Nephron (organoid): ENCODE data around the gene LCAT.

Experiments used
- H3K27ac Mint-ChIP-seq, 3 experiments: 2 replicates each; pipeline ENCODE4 v1.8.0; 2020; ENCODE audit warnings: mixed read lengths in 3 of 3, mild to moderate bottlenecking in 2 of 3, moderate library complexity in 1 of 3
- H3K27me3 Mint-ChIP-seq: 2 replicates; pipeline ENCODE4 v1.8.0; 2021; ENCODE audit warnings: low read depth, mild to moderate bottlenecking, moderate library complexity, mixed read lengths
- H3K36me3 Mint-ChIP-seq: 2 replicates; pipeline ENCODE4 v1.8.0; 2020; ENCODE audit warnings: low read depth, mixed read lengths
- H3K4me1 Mint-ChIP-seq: 2 replicates; pipeline ENCODE4 v1.8.0; 2020; ENCODE audit warnings: mixed read lengths
- H3K4me3 Mint-ChIP-seq, 3 experiments: 2 replicates each; pipeline ENCODE4 v1.8.0; 2020; ENCODE audit warnings: mild to moderate bottlenecking in 3 of 3, mixed read lengths in 3 of 3, moderate library complexity in 2 of 3
- H3K9me3 Mint-ChIP-seq: 2 replicates; pipeline ENCODE4 v1.8.0; 2020; ENCODE audit warnings: mixed read lengths
- TF ChIP-seq, protein P1 (sequence below), 3 experiments: fragments of 200-600 bp; sonication (generic); IDR thresholded peaks; one replicate each; pipeline ENCODE4 v1.5.0; 2021; ENCODE audit warnings: antibody characterized with exemption in 3 of 3; ENCODE audit not compliant: unreplicated experiment in 3 of 3

Gene LCAT

GRCh38 chr16:67969254-67970039 lies 25.5 kb upstream of the LCAT start:
- Mint-ChIP-seq H3K9me3 (no peaks in the 10 kb centered on the region), H3K27ac (peak overlapping the region; percentile 57 to 84 (median 75)), H3K4me1 (peaks cover 35% of the 10 kb centered on the region), H3K27me3 (peaks cover 7% of the 10 kb centered on the region), H3K36me3 (peaks cover 3% of the 10 kb centered on the region), H3K4me3 (peak overlapping the region; percentile 92 to 95 (median 92))
- TF ChIP-seq, protein P1, sequence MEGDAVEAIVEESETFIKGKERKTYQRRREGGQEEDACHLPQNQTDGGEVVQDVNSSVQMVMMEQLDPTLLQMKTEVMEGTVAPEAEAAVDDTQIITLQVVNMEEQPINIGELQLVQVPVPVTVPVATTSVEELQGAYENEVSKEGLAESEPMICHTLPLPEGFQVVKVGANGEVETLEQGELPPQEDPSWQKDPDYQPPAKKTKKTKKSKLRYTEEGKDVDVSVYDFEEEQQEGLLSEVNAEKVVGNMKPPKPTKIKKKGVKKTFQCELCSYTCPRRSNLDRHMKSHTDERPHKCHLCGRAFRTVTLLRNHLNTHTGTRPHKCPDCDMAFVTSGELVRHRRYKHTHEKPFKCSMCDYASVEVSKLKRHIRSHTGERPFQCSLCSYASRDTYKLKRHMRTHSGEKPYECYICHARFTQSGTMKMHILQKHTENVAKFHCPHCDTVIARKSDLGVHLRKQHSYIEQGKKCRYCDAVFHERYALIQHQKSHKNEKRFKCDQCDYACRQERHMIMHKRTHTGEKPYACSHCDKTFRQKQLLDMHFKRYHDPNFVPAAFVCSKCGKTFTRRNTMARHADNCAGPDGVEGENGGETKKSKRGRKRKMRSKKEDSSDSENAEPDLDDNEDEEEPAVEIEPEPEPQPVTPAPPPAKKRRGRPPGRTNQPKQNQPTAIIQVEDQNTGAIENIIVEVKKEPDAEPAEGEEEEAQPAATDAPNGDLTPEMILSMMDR (IDR thresholded peaks at IDR 0.05; ENCODE audit: unreplicated experiment in 3 of 3), result no peak

- no peaks in the 10 kb centered on the region for H3K9me3 Mint-ChIP-seq
- peaks cover 6% of the 10 kb centered on the region for H3K27me3 Mint-ChIP-seq
- TF ChIP-seq, protein P1 (IDR thresholded peaks at IDR 0.05; ENCODE audit: unreplicated experiment in 3 of 3), result no peak
- H3K27ac Mint-ChIP-seq, result peak within 1 kb of the TSS; percentile 57 to 87 (median 86)
- peaks cover 3% of the 10 kb centered on the region for H3K36me3 Mint-ChIP-seq
- peak within 1 kb of the TSS; percentile 92 to 95 (median 92) for H3K4me3 Mint-ChIP-seq
- peaks cover 39% of the 10 kb centered on the region for H3K4me1 Mint-ChIP-seq
Observed at GRCh38 chr16:67968400-67969253, 24.7 kb upstream of the LCAT start, which contains the start of gene SLC12A4. Gene SLC12A4 (minus strand): TSS chr16:67968637. CDS start chr16:67968553, 84 bp downstream.

- Mint-ChIP-seq H3K27ac (peak overlapping the region; percentile 45 to 87 (median 86)), H3K27me3 (peaks cover 6% of the 10 kb centered on the region), H3K9me3 (no peaks in the 10 kb centered on the region), H3K36me3 (peaks cover 5% of the 10 kb centered on the region), H3K4me3 (peak overlapping the region; percentile 92 to 95 (median 92)), H3K4me1 (peaks cover 41% of the 10 kb centered on the region)
- TF ChIP-seq, protein P1 (IDR thresholded peaks at IDR 0.05; ENCODE audit: unreplicated experiment in 3 of 3), result no peak
Observed at GRCh38 chr16:67967958-67968399, 24.1 kb upstream of the LCAT start.

GRCh38 chr16:67967183-67967957 lies 23.4 kb upstream of the LCAT start:
- H3K4me3 Mint-ChIP-seq, result peak overlapping the region; percentile 92 to 95 (median 92)

More at GRCh38 chr16:67967183-67967957, 23.4 kb upstream of the LCAT start:
- peaks cover 8% of the 10 kb centered on the region for H3K36me3 Mint-ChIP-seq
- H3K27ac Mint-ChIP-seq, result peak overlapping the region; percentile 45 to 87 (median 86)
- peaks cover 45% of the 10 kb centered on the region for H3K4me1 Mint-ChIP-seq
- H3K9me3 Mint-ChIP-seq, result no peaks in the 10 kb centered on the region
- TF ChIP-seq, protein P1 (IDR thresholded peaks at IDR 0.05; ENCODE audit: unreplicated experiment in 3 of 3), result no peak
- peaks cover 6% of the 10 kb centered on the region for H3K27me3 Mint-ChIP-seq
